ENCODE results near the gene FGF21.

Gene FGF21

DNA sequence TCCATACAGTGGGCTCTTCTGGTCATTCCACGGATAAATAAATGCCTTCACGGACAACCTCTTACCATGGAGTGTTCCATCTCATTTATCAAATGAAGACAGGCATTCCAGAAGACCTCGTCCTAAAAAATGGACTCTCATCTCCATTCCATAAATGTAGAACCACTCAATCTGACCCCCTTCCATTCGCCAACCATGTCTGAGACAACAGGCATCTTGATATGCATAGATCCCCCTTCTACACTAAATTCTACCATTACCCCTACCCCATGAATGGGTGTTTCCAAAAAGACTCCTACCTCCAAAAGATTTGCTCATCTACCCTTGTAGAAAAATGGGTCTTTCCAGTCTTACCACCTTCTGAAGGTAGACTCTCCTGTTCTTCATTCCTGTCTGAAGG lies 23.9 kb upstream of the FGF21 start:
- no peak for DNase-seq

- DNase-seq = no peak
Measured at GRCh38 chr19:48734625-48735024, 20.7 kb upstream of the FGF21 start.

- no peak for DNase-seq
Measured at GRCh38 chr19:48735031-48735615, 20.2 kb upstream of the FGF21 start.

DNA sequence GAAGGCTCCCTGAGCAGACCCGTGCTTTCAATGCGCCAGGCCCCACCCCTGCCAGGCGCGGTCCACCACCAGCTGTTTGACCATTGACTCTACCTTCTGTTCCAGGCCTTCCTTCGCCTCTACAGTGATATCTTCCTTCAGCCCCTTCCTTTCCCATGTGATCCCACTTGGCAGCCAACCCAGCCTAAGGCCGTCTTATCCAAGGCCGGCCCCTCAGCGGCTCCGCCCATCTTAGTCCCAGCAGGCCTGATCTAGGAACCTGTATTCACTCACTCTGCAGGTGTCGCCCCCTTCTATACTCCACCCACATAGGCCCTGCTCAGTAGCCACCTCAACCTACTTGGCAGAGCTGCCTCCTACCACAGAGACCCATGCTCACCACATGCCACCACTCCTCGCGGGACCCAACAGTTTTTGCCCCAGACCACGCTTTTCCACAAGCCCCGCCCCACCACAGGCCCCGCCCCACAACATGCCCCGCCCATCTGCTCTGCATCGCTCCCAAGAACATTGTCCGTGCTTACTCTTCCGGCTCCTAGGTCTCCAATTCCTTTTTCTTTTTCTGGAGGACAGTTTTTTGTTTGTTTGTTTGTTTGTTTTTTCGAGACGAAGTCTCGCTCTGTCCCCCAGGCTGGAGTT lies 17.8 kb upstream of the FGF21 start:
- DNase-seq = peak in 1 of 2 experiments; percentile 43

DNA sequence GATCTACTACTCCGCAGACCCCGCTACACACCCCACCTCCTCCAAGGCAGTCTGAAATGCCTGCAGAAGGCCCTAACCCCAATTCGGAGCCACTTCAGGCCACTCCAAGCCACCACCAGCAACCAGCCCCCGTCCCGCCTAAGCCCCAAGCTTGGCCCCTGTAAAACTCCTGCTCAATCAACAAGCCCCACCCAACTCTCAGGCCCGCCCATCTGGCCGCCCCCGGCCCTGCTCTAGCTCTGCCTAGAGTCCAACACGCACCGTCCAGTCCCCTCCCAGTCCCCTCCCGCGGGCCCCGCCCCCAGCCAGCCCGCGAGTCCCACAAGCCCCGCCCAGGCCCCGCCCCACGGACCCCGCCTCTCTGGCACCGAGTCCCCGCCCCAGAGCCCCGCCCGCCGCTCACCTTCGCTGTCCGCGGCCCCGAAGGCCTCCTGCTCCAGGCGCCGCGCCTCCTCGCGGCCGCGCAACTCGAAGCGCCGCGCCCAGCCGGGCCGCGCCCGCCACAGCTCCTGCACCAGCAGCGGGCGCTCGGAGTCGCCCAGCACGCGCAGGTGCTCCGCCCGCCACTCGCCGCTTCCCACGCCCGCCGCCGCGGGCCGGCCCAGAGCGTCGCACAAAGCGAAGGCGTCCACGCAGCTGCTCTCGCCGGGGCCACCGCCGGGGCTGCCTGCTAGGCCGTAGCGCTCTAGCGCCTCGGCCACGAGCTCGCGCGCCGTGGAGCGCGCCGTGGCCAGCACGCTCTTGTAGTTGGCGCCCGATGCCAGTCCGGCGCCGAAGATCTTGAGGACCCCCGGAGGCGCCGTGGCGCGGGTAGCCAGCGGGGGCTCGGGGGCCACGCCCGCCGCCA lies 16.5 kb upstream of the FGF21 start:
- peak; percentile 90 to 97 for DNase-seq

DNA sequence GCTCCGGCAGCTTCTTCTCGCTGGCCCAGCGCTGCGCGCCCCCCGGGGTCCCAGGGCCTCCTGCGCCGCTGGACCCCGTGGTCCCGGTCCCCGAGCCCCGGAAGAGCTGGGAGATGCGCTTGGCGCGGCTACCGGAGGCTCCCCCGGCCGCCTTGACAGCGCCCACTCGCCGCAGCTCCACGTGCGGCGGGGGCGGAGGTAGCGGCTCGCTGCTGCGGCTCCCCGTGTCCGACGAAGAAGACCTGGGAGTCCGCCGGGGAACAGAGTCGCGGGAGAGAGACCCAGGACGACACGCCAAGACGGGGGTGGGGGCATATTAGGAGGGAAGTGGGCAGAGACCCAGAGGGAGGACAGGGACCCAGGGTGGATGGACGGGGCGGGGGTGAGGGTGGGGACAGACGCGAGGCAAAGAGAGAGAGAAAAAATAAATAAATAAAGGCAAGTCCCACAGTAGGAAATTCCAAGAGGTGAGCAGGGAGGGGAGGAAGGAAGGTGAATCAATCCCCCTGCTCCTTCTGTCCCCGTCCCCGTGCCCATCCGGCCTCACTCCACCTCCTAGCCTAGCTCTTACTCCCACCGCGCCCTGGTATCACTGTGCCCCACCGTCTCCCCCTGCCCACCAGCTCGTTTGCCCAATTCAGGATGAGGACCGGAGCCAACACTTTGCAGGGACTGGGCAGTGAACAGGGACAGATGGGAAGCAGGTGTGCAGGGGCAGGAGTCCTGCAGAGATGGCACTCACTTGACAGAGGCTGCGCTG lies 15.7 kb upstream of the FGF21 start:
- DNase-seq = peak; percentile 82 to 91

GRCh38 chr19:48740164-48740972 lies 15.0 kb upstream of the FGF21 start, which contains the start of gene RASIP1:
RASIP1 (minus strand) TSS chr19:48740610; CDS start chr19:48740282, 328 bp downstream.
- no peak for DNase-seq

- DNase-seq = no peak
Measured at GRCh38 chr19:48741129-48741999, 14.0 kb upstream of the FGF21 start.

GRCh38 chr19:48742096-48742495 lies 13.2 kb upstream of the FGF21 start:
- no peak for DNase-seq

DNA sequence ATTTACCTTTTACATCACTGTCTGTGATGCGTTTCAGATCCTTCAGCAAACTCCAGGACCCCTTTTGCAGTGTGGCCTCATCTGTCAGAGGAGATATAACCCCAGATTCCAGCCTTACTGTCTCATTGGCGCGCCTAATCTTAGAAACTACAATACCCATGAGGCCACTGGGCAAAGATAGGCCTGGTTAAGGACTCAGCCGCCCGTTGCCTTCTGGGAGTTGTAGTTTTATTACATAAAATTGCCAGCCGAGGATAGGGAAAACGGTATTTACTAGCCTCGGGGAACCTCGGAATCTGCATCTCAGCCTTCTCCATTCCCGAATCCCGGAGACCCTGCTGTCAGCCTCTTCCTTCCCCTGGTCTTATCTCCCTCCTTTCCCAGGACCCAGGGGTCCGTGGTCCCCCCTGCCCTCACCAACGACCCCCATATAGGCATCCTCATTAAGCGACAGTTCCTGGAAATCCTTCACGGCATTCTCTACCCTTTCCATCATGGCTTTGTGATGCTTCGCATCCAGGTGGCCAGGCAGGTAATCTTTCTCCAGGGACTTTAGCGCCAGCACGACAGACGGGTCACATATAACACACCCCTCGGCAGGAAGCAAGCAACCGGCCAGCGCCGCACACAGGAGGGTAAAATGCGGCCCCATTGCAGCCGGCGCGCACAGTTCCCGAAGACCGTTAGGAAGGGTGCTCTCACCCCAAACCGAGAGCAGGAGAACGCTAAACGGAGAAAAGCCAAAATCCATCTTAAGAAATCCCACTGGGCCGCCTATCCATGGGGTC lies 9.9 kb upstream of the FGF21 start:
- peak in 1 of 2 experiments; percentile 76 for DNase-seq

DNA sequence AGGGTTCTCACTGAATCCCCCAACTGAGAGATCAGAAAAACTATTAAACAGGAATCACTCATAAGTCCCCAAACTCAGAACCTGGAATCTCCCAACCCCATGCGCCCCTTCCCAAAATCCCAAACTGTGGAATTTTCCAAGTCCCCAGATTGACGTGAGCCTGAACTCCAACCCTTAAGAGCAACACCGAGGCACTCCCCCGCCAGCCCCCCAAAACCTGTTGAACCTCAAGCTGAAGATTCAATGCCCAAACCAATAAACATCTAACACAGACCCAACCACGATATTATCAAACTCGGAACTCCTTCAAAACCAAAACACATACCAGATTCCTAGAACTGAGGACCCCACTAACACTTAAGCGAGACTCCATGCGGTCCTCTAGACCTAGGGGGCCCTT lies 9.2 kb upstream of the FGF21 start:
- no peak for DNase-seq

GRCh38 chr19:48746738-48747575 lies 8.4 kb upstream of the FGF21 start, which contains the start of gene IZUMO1:
IZUMO1 (minus strand) TSS chr19:48746909; CDS start chr19:48745859, 1,050 bp downstream.
- DNase-seq = peak; percentile 82 to 87

DNA sequence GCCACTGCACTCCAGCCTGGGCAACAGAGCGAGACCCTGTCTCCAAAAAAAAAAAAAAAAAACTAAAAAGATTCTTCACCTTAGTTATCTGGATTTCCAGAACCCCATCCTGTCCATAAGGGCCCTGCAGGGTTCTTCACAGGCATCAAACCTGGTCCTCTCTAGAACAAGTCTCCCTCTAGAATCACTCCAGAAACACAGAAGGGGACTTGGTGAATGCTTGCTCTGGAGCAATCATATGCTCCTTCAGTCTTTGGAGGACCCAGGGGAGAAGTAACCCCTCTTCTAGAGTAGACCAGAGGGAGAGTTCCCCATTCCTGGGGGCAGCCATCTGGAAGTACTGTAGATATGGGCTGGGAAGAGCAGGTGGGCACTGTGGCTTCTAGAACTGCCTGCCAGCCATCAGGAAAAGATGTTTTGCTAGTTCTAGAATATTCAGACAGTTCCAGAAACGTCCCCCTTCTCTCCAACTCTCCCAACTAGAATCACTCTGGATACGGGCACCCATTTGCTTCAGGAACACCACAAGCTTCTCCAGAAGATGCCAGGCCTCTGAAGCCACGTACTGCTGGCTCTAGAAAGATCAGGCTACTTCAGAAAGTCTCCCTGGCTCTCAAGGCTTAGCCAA lies 5.6 kb upstream of the FGF21 start:
- DNase-seq = no peak

DNA sequence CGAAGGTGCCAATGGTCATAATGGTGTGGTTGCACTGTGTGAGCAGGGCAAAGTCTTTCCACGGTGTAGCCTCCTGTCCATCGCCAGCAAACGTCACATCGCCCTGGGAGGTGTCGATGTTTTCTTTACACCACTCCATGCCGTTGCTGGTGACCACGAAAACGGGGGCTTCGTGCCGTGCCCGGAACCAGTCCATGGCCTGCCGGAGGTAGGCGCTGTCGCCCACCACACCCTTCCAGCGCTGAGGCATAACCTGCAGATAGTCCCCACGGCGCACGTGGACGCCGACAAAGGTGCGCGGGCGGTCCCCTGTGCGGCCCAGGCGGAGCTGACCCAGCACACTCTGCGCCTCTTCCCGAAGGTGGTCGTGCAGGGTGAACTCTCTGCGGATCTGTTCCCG lies 5.0 kb upstream of the FGF21 start:
- no peak for DNase-seq

DNA sequence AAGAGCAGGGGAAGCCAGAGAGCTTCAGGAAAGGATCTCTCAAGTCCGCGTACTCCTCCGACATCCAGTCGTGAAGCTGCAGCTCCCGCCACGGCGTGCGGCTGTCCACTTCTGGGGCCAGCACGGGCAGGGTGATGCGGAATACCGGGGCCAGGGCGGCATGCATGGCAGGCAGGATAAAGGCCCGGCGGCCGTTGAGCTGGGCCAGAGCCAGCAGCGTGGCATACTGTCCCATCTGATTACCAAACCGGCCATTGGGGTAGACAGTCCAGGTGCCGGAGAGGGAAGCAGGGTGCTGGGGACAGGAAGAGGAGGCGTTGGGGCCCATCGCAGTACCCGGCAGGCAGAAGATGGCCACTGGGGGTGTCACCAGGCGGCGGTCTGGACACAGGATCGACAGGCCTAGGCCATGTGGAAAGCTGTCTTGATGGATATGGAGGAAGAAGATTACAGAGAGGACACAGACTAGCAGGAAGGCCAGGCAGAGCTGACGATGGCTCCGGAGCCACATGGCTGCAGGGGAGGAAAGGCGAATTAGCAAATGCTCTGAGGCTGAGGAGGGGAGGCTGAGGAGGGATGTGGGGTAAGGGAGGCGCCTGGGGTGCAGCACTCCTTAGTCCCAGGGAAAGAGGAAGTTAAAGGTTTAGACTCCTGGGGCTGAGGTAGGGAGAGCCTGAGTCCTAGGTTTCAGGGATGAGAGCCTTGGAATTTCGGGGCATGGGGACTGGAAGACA lies 4.4 kb upstream of the FGF21 start:
- no peak for DNase-seq

DNA sequence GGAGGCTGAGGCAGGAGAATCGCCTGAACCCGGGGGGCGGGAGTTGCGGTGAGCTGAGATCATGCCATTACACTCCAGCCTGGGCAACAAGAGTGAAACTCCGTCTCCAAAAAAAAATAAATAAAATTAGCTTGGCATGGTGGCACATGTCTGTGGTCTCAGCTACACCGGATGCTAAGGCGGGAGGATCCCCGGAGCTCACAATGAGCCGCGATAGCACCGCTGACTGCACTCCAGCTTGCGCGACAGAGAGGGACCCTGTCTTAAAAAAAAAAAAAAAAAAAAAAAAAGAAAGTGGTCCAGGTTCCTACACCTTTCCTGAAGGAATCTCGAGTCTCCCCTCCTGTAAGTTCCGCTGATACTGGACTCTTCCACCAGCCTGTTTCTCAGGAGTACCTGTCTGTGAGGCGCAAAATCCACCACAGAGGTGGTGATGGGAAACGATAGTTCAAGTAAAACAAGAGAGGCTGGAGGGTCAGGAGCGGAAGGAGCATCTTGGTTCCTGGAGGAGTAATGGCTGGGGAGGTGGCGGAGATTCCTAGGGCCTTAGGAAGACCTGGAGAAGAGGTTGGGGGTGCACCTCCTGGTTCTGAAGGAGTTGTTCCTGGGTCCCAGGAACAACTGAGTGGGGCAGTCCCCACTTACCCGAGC lies 3.4 kb upstream of the FGF21 start:
- DNase-seq = peak in 1 of 2 experiments; percentile 39

All from NCI-H524 (cell line).